Measurements from ENCODE around the gene PRDM10.

PRDM10 gene

DNA sequence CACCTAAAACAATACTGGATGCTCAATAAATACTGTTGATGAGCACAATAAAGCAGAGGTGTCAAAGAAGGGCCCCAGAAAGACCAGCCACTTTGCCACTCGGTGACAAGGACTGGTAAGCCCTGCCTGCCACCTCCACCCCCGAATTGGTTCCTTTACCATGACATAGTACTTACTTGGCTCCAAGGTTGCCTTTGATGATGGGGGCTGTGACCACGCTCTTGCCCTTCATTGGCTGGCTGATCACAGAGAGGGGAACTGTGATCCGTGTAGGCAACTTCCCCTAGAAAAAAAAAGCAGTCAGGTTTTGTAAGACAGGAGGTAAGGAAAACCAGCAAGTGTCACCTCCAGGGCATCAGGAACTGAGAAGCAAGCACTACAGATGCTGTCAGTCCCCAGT, 136.9 kb downstream of the PRDM10 start:
- Histone ChIP-seq H2AFZ (ENCODE audit: low read depth, low read length) (no peak overlapping the region), H3K4me3 (ENCODE audit: low read depth in 1 of 2, low read length in 2 of 2) (no peak overlapping the region), H3K9me3 (ENCODE audit: insufficient read depth, low read length, severe bottlenecking) (no peaks in the 10 kb centered on the region), H3K27ac (ENCODE audit: low read length) (no peak overlapping the region), H4K20me1 (ENCODE audit: insufficient read depth, low read length) (peaks cover 2% of the 10 kb centered on the region; the same call in 1 of the 2 replicates), H3K27me3 (ENCODE audit: insufficient read depth, low read length, poor library complexity) (no peaks in the 10 kb centered on the region), H3K4me1 (ENCODE audit: insufficient read depth, low read length) (no peaks in the 10 kb centered on the region), H3K79me2 (ENCODE audit: insufficient read depth, low read length) (no peaks in the 10 kb centered on the region), H3K36me3 (ENCODE audit: insufficient read depth, low read length) (peaks cover 93% of the 10 kb centered on the region), H3K9ac (ENCODE audit: low read depth, low read length) (no peak overlapping the region), H3K4me2 (ENCODE audit: insufficient read depth, low read length) (no peak overlapping the region)
- ATAC-seq (ENCODE audit: insufficient read depth, low read depth) (peak; percentile 84), DNase-seq (peak; percentile 42)
- TF ChIP-seq, protein P1, sequence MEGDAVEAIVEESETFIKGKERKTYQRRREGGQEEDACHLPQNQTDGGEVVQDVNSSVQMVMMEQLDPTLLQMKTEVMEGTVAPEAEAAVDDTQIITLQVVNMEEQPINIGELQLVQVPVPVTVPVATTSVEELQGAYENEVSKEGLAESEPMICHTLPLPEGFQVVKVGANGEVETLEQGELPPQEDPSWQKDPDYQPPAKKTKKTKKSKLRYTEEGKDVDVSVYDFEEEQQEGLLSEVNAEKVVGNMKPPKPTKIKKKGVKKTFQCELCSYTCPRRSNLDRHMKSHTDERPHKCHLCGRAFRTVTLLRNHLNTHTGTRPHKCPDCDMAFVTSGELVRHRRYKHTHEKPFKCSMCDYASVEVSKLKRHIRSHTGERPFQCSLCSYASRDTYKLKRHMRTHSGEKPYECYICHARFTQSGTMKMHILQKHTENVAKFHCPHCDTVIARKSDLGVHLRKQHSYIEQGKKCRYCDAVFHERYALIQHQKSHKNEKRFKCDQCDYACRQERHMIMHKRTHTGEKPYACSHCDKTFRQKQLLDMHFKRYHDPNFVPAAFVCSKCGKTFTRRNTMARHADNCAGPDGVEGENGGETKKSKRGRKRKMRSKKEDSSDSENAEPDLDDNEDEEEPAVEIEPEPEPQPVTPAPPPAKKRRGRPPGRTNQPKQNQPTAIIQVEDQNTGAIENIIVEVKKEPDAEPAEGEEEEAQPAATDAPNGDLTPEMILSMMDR (IDR thresholded peaks at IDR 0.05; ENCODE audit: borderline replicate concordance, extremely low read depth, low read length, poor library complexity, severe bottlenecking), result no peak
- no peak for TF ChIP-seq EZH2 (IDR thresholded peaks at IDR 0.05; ENCODE audit: borderline replicate concordance, low read depth, low read length, severe bottlenecking)

DNA sequence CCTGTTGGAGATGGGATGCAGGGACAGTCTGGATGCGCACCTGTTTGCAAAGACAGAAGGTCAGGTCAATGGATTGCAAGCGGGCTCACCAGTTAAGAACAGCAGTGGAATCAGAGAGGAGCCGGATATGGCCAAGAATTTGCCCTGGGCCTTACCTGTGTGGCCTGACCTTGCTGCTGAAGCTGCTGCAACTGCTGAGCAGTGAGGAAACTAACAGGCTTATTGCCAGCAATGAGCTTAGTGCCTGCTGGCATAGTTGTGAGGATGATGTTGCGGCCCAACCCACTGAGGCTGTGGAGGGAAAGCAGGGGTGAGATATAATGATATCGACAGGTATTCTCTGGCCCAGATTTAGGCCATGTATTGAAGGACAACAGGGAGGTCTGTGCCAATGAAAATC, 137.8 kb downstream of the PRDM10 start:
- Histone ChIP-seq H3K9me3 (ENCODE audit: insufficient read depth, low read length, severe bottlenecking) (no peaks in the 10 kb centered on the region), H3K9ac (ENCODE audit: low read depth, low read length) (no peak overlapping the region), H3K79me2 (ENCODE audit: insufficient read depth, low read length) (no peaks in the 10 kb centered on the region), H2AFZ (ENCODE audit: low read depth, low read length) (no peak overlapping the region), H3K36me3 (ENCODE audit: insufficient read depth, low read length) (peaks cover 88% of the 10 kb centered on the region), H3K4me2 (ENCODE audit: insufficient read depth, low read length) (no peak overlapping the region), H3K27me3 (ENCODE audit: insufficient read depth, low read length, poor library complexity) (no peaks in the 10 kb centered on the region), H3K4me3 (ENCODE audit: low read depth in 1 of 2, low read length in 2 of 2) (no peak overlapping the region), H3K27ac (ENCODE audit: low read length) (no peak overlapping the region), H3K4me1 (ENCODE audit: insufficient read depth, low read length) (no peaks in the 10 kb centered on the region), H4K20me1 (ENCODE audit: insufficient read depth, low read length) (peaks cover 2% of the 10 kb centered on the region; the same call in 1 of the 2 replicates)
- TF ChIP-seq EZH2 (IDR thresholded peaks at IDR 0.05; ENCODE audit: borderline replicate concordance, low read depth, low read length, severe bottlenecking), result no peak
- TF ChIP-seq, protein P1 (IDR thresholded peaks at IDR 0.05; ENCODE audit: borderline replicate concordance, extremely low read depth, low read length, poor library complexity, severe bottlenecking), result no peak
- ATAC-seq (ENCODE audit: insufficient read depth, low read depth), result no peak
- DNase-seq, result no peak

DNA sequence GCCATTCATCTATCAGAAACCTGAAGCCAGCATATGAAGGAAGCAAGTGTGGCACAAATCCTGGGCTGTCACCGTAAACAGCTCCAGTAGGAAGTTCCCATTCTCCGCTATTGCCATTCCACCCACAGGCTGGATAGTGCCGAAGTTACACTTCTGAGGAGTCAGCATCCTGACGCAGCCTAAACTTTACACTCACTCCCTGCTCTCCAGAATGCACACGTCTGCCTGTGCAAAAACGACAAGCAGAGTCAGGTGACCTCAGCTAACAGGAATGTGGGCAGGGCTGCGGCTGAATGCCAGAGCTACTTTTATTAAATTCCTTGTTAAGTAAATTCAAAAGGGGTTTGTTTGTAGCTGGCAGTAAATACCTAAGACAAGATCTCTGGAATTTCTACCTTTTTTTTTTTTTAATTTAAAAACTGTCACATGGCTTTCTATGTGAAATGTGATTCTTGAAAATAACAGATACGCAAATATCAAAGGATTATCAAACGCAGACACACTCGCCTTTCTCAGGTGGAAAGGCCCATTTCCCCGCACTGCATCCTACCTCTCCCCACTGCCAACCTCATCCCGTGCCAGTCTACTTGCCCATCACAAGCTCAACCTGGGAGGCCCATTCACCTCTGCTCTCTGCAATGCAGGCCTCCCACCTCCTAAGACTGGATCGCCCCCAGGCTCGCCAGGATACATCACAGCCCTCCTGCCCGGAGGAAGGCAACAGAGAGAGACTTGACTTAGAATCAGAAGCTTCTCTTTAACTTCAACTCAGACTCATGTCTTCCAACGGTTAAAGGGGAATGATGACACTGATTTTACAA, 140.7 kb downstream of the PRDM10 start:
- no peak for ATAC-seq (ENCODE audit: insufficient read depth, low read depth)

More for the DNA sequence above, 140.7 kb downstream of the PRDM10 start:
- Histone ChIP-seq H3K79me2 (ENCODE audit: insufficient read depth, low read length) (no peaks in the 10 kb centered on the region), H3K36me3 (ENCODE audit: insufficient read depth, low read length) (peaks cover 62% of the 10 kb centered on the region), H3K9ac (ENCODE audit: low read depth, low read length) (no peak overlapping the region), H4K20me1 (ENCODE audit: insufficient read depth, low read length) (peaks cover 2% of the 10 kb centered on the region; the same call in 1 of the 2 replicates), H3K9me3 (ENCODE audit: insufficient read depth, low read length, severe bottlenecking) (no peaks in the 10 kb centered on the region), H3K4me1 (ENCODE audit: insufficient read depth, low read length) (no peaks in the 10 kb centered on the region), H3K4me2 (ENCODE audit: insufficient read depth, low read length) (no peak overlapping the region), H3K27me3 (ENCODE audit: insufficient read depth, low read length, poor library complexity) (no peaks in the 10 kb centered on the region), H3K27ac (ENCODE audit: low read length) (no peak overlapping the region), H3K4me3 (ENCODE audit: low read depth in 1 of 2, low read length in 2 of 2) (no peak overlapping the region), H2AFZ (ENCODE audit: low read depth, low read length) (no peak overlapping the region)
- no peak for TF ChIP-seq EZH2 (IDR thresholded peaks at IDR 0.05; ENCODE audit: borderline replicate concordance, low read depth, low read length, severe bottlenecking)
- TF ChIP-seq, protein P1 (IDR thresholded peaks at IDR 0.05; ENCODE audit: borderline replicate concordance, extremely low read depth, low read length, poor library complexity, severe bottlenecking), result no peak
- no peak for DNase-seq
